ENCODE measurements around the gene FBXW2. TPM values are rescaled to one million over a fixed set of nuclear protein-coding genes. Genes with fewer than 3 reads are reported as not detected.

The FBXW2 gene
- total RNA-seq, 1 donor: 36.8 TPM

- no peak overlapping the region for H3K4me3 ChIP-seq (ENCODE audit: low read depth, low read length)
- no peak for TF ChIP-seq CTCF (IDR thresholded peaks at IDR 0.05; ENCODE audit: insufficient read depth, low read length)
- no peak for DNase-seq (ENCODE audit: low read depth)
Measured at GRCh38 chr9:120761006-120761405, 32.2 kb downstream of the FBXW2 start.

GRCh38 chr9:120759755-120760400 is 33.3 kb downstream of the FBXW2 start:
- no peak for DNase-seq (ENCODE audit: low read depth)
- H3K4me3 ChIP-seq (ENCODE audit: low read depth, low read length): no peak overlapping the region
- TF ChIP-seq CTCF (IDR thresholded peaks at IDR 0.05; ENCODE audit: insufficient read depth, low read length): no peak

GRCh38 chr9:120758544-120758943 is 34.7 kb downstream of the FBXW2 start:
- no peak for DNase-seq (ENCODE audit: low read depth)
- no peak overlapping the region for H3K4me3 ChIP-seq (ENCODE audit: low read depth, low read length)
- no peak for TF ChIP-seq CTCF (IDR thresholded peaks at IDR 0.05; ENCODE audit: insufficient read depth, low read length)

GRCh38 chr9:120757026-120757913 is 35.9 kb downstream of the FBXW2 start:
- DNase-seq (ENCODE audit: low read depth): no peak
- no peak overlapping the region for H3K4me3 ChIP-seq (ENCODE audit: low read depth, low read length)
- TF ChIP-seq CTCF (IDR thresholded peaks at IDR 0.05; ENCODE audit: insufficient read depth, low read length): no peak

GRCh38 chr9:120756531-120756930 is 36.7 kb downstream of the FBXW2 start:
- H3K4me3 ChIP-seq (ENCODE audit: low read depth, low read length): no peak overlapping the region
- TF ChIP-seq CTCF (IDR thresholded peaks at IDR 0.05; ENCODE audit: insufficient read depth, low read length): no peak
- no peak for DNase-seq (ENCODE audit: low read depth)

GRCh38 chr9:120755810-120756434 is 37.3 kb downstream of the FBXW2 start:
- peak; percentile 62 for DNase-seq (ENCODE audit: low read depth)
- H3K4me3 ChIP-seq (ENCODE audit: low read depth, low read length): no peak overlapping the region
- TF ChIP-seq CTCF (IDR thresholded peaks at IDR 0.05; ENCODE audit: insufficient read depth, low read length): peak; percentile 85

Measured in fibroblast of the aortic adventitia (primary cell).